NT2/D1 (cell line): Measurements from ENCODE around the gene TBCK.

Experiments used
- SUZ12 ChIP-seq: IDR thresholded peaks from 2 replicates; pipeline ENCODE4 v1.6.1; 2011; ENCODE audit not compliant: insufficient read length, insufficient read depth; ENCODE audit errors: extremely low read depth
- YY1 ChIP-seq: IDR thresholded peaks from 2 replicates; pipeline ENCODE4 v1.6.1; 2011; ENCODE audit not compliant: insufficient read length, insufficient read depth
- ZNF274 ChIP-seq: IDR thresholded peaks from 2 replicates; pipeline ENCODE4 v1.6.1; 2011; ENCODE audit warnings: mild to moderate bottlenecking, low read depth, low read length

GRCh38 chr4:106192131-106192530 is 123.9 kb downstream of the TBCK start:
- no peak for TF ChIP-seq YY1
- no peak for TF ChIP-seq ZNF274
- TF ChIP-seq SUZ12 = no peak
